ENCODE data around the gene ANK3. TPM values are rescaled to one million over a fixed set of nuclear protein-coding genes. Genes with fewer than 3 reads are reported as not detected.

ANK3 gene
- polyA plus RNA-seq, 1 donor (not counting 4 experiments of a cell fraction or from before 2014, with no cell fraction given) = 8.3 TPM

GRCh38 chr10:60073781-60074656 lies 315.7 kb downstream of the ANK3 start:
- Histone ChIP-seq H3K79me2 (ENCODE audit: control insufficient read depth, insufficient read depth, low read length) (no peaks in the 10 kb centered on the region), H4K20me1 (ENCODE audit: control insufficient read depth, extremely low read depth, insufficient read depth, low read length) (no peaks in the 10 kb centered on the region), H3K27me3 (ENCODE audit: control insufficient read depth, extremely low read depth, insufficient read depth, low read length) (no peaks in the 10 kb centered on the region), H3K4me3 (ENCODE audit: control insufficient read depth in 2 of 3, extremely low read depth in 1 of 3, insufficient read depth in 2 of 3, low read depth in 1 of 3, low read length in 3 of 3) (no peak overlapping the region), H3K36me3 (ENCODE audit: control insufficient read depth in 2 of 2, extremely low read depth in 1 of 2, insufficient read depth in 2 of 2, low read length in 2 of 2) (no peaks in the 10 kb centered on the region), H3K9me1 (ENCODE audit: control insufficient read depth, extremely low read depth, insufficient read depth, low read length) (no peaks in the 10 kb centered on the region), H3K9me3 (ENCODE audit: control insufficient read depth, low read depth, low read length) (no peaks in the 10 kb centered on the region), H3K4me1 (ENCODE audit: control insufficient read depth, extremely low read depth, insufficient read depth, low read length) (no peaks in the 10 kb centered on the region), H3K9ac (ENCODE audit: control insufficient read depth, extremely low read depth, insufficient read depth, low read length) (no peak overlapping the region), H3K27ac (ENCODE audit: control insufficient read depth, insufficient read depth, low read length) (no peak overlapping the region), H3K4me2 (ENCODE audit: control insufficient read depth, extremely low read depth, insufficient read depth, low read depth, low read length) (no peak overlapping the region), H2AFZ (ENCODE audit: control insufficient read depth, low read length) (no peak overlapping the region)
- dilution Hi-C loops (cut with MboI; ENCODE audit: extremely low pct_ligation_motif_present, low sequenced_read_pairs) = no loop called here
- DNase-seq (ENCODE audit: low read depth, low spot score) = no peak
- FAIRE-seq = no peak
- TF ChIP-seq EZH2 (IDR thresholded peaks at IDR 0.05; ENCODE audit: low read length) = no peak
- no peak for TF ChIP-seq CTCF (optimal IDR thresholded peaks at IDR 0.05 in 1 of 3, IDR thresholded peaks at IDR 0.05 in 1 of 3, conservative IDR thresholded peaks at IDR 0.05 in 1 of 3; ENCODE audit: extremely low read depth in 1 of 3, insufficient read depth in 2 of 3, low read length in 3 of 3)

GRCh38 chr10:60073397-60073780 lies 316.3 kb downstream of the ANK3 start:
- DNase-seq (ENCODE audit: low read depth, low spot score) (no peak), FAIRE-seq (no peak)
- H3K4me3 ChIP-seq (ENCODE audit: control insufficient read depth in 2 of 3, extremely low read depth in 1 of 3, insufficient read depth in 2 of 3, low read depth in 1 of 3, low read length in 3 of 3) = no peak overlapping the region
- no peaks in the 10 kb centered on the region for H3K4me1 ChIP-seq (ENCODE audit: control insufficient read depth, extremely low read depth, insufficient read depth, low read length)
- no peaks in the 10 kb centered on the region for H3K9me1 ChIP-seq (ENCODE audit: control insufficient read depth, extremely low read depth, insufficient read depth, low read length)
- no peak overlapping the region for H3K27ac ChIP-seq (ENCODE audit: control insufficient read depth, insufficient read depth, low read length)
- dilution Hi-C loops (cut with MboI; ENCODE audit: extremely low pct_ligation_motif_present, low sequenced_read_pairs) = no loop called here
- no peak overlapping the region for H2AFZ ChIP-seq (ENCODE audit: control insufficient read depth, low read length)
- H3K9me3 ChIP-seq (ENCODE audit: control insufficient read depth, low read depth, low read length) = no peaks in the 10 kb centered on the region
- no peaks in the 10 kb centered on the region for H3K79me2 ChIP-seq (ENCODE audit: control insufficient read depth, insufficient read depth, low read length)
- H3K9ac ChIP-seq (ENCODE audit: control insufficient read depth, extremely low read depth, insufficient read depth, low read length) = no peak overlapping the region
- no peaks in the 10 kb centered on the region for H3K27me3 ChIP-seq (ENCODE audit: control insufficient read depth, extremely low read depth, insufficient read depth, low read length)
- no peaks in the 10 kb centered on the region for H3K36me3 ChIP-seq (ENCODE audit: control insufficient read depth in 2 of 2, extremely low read depth in 1 of 2, insufficient read depth in 2 of 2, low read length in 2 of 2)
- H3K4me2 ChIP-seq (ENCODE audit: control insufficient read depth, extremely low read depth, insufficient read depth, low read depth, low read length) = no peak overlapping the region
- no peaks in the 10 kb centered on the region for H4K20me1 ChIP-seq (ENCODE audit: control insufficient read depth, extremely low read depth, insufficient read depth, low read length)
- TF ChIP-seq EZH2 (IDR thresholded peaks at IDR 0.05; ENCODE audit: low read length) (no peak), CTCF (optimal IDR thresholded peaks at IDR 0.05 in 1 of 3, IDR thresholded peaks at IDR 0.05 in 1 of 3, conservative IDR thresholded peaks at IDR 0.05 in 1 of 3; ENCODE audit: extremely low read depth in 1 of 3, insufficient read depth in 2 of 3, low read length in 3 of 3) (no peak)

Data from keratinocyte (primary cell).